ENCODE measurements around the gene TOMM7.
"Not testable (repeated sequence)": the region's sequence is repeated elsewhere in the genome, so short reads cannot be mapped to it uniquely, and the experiment has no call there.

The TOMM7 gene

GRCh38 chr7:22821702-22822485 lies 755 bp downstream of the TOMM7 start:
- DNase-seq (ENCODE audit: low read depth), result no peak

DNA sequence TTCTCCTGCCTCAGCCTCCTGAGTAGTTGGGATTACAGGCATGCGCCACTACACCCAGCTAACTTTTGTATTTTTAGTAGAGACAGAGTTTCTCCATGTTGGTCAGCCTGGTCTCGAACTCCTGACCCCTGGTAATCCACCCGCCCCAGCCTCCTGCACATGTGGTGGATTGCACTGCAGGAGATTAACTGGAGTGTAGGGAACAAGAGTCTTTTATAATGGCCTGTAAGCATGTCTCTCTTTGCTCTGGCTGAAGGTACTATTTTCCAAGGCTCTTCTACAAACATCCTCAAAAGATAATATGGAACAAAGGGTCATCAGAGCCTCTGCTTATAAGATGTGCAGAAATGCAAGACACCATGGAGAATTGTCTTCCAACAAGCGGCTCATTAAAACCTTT lies 3.2 kb downstream of the TOMM7 start:
- no peak for DNase-seq (ENCODE audit: low read depth)

DNA sequence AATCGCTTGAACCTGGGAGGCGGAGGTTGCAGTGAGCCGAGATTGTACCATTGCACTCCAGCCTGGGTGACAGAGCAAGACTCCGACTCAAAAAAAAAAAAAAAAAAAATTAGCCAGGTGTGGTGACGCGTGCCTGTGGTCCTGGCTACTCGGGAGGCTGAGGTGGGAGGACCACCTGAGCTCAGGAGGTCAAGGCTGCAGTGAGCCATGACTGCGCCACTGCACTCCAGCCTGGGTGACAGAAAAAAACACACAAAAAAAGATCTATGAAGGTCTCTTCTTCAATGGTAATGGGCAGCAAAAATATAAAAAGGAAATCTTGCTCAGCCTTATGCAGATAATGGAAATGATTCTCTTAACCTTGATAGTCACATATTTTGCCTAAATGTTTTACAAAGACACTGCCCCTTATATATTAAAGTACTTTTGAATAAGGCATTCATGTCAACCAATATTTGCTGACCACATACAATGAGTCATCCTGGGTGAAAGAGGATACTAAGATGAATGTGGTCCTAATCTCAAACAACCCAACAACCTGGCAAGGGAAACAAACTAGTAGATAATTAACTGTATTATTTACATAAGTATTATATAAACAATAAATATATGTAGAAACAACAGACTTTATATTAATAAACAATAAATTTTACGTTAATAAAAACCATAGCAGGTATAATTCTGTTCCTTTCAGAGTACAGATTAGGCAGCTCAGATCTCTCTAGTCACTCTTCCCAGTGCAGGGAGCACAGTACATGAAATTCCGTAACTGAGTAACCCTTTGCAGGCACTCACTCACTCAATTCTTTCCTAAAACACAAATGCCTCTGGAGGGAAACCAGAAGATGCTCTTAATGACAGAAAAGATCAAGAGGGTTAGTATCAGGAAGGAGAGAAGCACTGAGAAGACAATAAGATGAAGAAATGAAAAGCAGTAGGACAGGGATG lies 8.1 kb downstream of the TOMM7 start:
- DNase-seq (ENCODE audit: low read depth), result no peak

- DNase-seq (ENCODE audit: low read depth), result no peak
Observed at GRCh38 chr7:22812353-22812752, 10.3 kb downstream of the TOMM7 start.

DNA sequence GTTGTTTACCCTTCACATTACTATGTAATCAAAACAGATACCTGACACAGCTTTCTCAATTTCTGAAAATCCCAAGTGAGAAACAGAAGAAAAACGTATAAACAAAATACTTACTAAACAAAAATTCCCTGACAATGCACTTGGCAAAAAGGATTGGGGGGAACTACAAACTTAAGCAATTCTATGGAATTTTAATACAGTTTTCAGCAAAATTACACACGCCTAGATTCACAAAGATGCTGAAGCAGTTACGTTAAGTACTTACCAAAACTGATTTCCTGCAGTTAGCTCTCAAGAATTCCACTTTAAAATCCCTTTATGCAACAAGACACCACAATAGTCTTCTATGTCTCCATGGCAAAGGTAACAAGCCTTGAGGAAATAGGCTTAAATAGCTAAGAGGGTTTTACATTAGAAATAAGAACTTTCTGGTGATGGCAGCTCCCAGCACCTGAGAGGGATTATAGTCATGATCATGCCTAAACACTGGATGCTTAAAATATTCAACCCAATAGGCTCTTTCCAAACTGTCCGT lies 10.8 kb downstream of the TOMM7 start:
- no peak for DNase-seq (ENCODE audit: low read depth)

DNA sequence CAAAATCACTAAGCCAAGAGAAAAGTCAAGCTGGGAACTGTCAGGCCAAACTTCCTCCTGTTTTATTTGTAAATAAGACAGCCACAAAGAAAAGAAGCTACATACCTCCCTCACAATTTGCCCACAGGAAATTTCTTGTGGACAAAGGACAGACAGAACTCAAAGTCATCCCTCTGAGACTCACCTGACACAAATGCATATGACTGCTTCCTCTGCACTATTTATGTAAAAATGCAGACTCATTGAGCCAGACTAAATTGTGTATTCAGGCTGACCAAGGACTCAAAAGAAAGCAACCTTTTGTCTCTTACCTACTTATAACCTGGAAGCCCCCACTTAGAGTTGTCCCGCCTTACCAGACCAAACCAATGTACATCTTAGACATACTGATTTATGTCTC lies 11.8 kb downstream of the TOMM7 start:
- DNase-seq (ENCODE audit: low read depth), result no peak

GRCh38 chr7:22809902-22810642 lies 12.6 kb downstream of the TOMM7 start:
- DNase-seq (ENCODE audit: low read depth), result no peak

GRCh38 chr7:22808140-22808539 lies 14.5 kb downstream of the TOMM7 start:
- DNase-seq (ENCODE audit: low read depth), result no peak

DNA sequence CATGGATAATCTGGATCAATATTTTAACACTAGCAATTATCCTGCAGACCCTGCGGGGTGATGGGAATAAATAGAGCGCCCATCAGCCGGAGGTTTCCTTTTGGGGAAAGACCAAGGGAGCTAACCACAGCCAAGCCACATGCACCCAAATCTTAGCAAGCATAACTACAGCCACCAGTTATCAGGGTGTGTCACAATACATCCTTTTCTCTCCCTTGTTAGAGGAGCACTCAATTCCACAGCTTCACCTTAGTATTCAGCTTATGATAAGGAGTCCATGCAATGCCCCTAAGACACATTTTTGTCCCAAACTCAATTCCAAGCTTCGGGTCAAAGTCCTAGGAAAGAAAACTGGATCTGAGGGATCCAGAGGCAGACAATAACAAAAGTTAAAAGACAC lies 15.9 kb downstream of the TOMM7 start:
- DNase-seq (ENCODE audit: low read depth), result no peak

DNA sequence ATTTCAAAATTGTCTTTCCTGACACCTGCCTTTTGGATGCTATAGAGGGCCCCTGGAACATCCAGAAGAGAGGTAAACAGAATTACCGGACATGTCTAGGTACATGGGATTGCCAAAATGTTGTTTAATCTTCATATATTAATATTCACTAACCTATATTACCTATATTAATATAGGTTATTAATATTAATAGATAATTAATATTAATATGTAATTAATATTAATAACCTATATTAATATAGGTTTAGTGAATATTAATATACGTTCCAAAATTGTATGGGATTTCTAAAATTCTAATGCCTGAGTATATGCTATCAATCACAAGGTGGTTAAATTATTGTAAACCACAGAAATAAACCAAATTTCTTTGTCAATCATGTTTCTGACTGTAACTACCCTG lies 17.4 kb downstream of the TOMM7 start:
- DNase-seq (ENCODE audit: low read depth), result no peak

DNA sequence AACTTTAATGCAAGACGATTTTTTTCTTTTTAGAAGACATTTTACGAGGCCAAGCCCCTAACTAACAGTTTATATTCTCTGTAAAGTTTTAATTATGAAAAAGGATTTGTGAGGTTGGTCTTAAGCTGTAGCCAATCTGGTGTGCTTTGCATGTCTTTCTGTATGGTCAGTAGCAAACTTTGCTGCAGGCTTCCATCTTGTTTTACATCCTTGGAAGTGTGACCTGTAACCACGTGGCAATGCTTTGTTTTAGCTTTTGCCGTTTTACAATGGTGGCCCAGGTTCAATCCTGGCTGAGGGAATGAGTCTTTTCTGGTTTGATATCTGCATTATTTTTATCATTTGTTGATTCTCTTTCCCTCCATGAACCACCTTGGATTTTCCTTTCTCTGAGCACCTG lies 19.8 kb downstream of the TOMM7 start:
- DNase-seq (ENCODE audit: low read depth), result not testable (repeated sequence)

- DNase-seq (ENCODE audit: low read depth), result no peak
Observed at GRCh38 chr7:22802426-22802825, 20.2 kb downstream of the TOMM7 start.

DNA sequence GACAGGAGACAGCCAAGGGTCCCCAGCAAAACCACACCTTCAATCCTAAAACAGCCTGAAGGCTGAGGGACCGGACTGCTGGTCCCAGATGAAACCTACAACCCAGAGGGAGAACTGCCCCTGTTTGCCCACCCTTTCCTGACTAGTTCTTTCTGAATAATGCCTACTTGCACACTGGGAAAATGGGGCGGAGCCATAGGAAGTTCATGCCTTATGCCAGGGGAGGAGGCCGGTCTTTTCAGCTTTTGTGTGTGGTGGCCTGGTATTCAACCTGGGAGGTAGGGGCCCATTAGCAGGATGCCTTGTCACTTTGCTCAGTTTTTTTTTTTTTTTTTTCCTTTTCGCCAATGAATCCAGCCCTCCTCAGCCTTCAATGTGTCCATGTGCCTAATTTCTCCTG lies 20.7 kb downstream of the TOMM7 start:
- no peak for DNase-seq (ENCODE audit: low read depth)

DNA sequence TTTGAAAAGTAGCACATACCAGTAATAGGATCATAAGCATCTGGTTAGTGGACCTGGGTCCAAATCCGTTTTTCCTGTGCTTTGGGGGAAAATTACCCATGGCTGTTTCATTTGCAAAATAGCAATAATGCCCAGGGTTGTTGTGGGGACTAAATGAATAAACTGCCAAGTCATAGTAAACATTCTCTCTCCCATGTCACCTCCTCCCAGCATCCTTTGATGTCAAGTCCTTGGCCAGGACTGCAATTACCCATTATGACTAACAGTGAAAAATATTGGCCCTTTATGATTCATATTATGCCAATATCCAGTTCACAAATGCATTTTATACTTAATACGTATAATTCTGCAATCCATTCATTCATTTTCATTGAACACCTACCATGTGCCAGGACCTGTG lies 23.0 kb downstream of the TOMM7 start:
- no peak for DNase-seq (ENCODE audit: low read depth)

- DNase-seq (ENCODE audit: low read depth), result no peak
Observed at GRCh38 chr7:22793593-22794462, 28.8 kb downstream of the TOMM7 start.

GRCh38 chr7:22791204-22792158 lies 31.2 kb downstream of the TOMM7 start:
- no peak for DNase-seq (ENCODE audit: low read depth)

DNA sequence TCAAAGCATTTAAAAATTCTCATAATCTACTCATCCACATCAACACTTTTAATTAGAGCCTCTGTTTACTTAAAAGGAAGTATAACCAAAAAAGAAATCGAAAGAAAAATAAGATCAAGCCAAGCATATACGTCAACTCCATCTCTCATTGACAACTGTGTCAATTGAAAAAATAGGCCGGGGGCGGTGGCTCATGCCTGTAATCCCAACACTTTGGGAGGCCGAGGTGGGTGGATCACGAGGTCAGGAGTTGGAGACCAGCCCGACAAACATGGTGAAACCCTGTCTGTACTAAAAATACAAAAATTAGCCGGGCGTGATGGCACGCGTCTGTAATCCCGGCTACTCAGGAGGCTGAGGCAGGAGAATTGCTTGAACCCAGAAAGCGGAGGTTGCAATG lies 32.0 kb downstream of the TOMM7 start:
- not testable (repeated sequence) for DNase-seq (ENCODE audit: low read depth)

GRCh38 chr7:22787951-22788350 lies 34.7 kb downstream of the TOMM7 start:
- DNase-seq (ENCODE audit: low read depth), result no peak

DNA sequence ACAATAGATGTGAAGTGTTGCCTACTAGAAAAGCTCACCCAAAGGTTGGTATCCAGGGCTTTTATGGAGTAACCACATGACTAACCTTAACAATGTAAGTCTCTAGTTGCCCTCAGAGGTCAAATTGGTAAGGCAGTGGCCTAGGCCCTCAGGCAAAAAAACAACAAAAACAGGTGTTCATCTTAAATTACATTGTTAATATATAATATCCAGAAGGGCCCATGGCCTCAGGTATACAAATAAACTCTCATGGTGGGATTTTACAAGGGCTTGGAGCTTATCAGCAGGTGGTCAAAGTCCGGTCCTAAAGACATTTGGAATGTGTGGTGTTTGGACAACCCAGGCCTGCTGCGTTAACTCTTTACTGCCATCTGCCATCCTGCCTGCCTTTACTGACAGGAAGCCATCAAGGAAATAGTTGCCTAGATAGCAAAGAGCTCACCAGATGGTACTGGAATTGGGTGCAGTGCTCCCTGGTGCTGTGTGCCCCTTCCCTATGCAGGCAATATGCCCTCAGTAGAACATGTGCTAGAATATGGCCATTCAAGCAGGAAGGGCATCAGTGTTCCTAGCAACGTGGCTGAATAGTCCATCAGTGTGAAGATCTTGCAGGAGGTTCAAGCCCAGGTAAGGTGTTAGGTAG lies 36.2 kb downstream of the TOMM7 start:
- no peak for DNase-seq (ENCODE audit: low read depth)

DNA sequence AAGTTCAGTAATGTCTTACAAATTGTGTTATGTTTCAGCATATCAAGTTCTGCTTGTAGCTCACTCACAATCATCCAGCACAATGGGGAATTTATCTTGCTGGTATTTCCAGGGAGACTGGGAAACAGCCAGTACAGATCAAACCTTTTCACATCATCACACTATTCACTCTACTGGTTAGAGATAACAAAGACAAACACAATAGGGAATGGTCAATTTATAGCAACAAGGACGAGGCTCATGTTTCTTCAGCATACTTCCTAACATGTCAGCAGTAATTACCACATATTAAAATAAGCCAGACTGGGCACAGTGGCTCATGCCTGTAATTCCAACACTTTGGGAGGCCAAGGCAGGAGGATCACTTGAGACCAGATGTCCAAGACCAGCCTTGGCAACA lies 38.3 kb downstream of the TOMM7 start:
- DNase-seq (ENCODE audit: low read depth), result no peak
